GM19239 (cell line): Measurements from ENCODE around the gene WDR86.
A peak's percentile ranks its signal among the peaks of the same experiment; 100 is the strongest.

Source experiments
- DNase-seq: peaks from one replicate; pipeline ENCODE4 v3.0.0; 2011; ENCODE audit warnings: low spot score; ENCODE audit not compliant: insufficient read length
- FAIRE-seq: peaks from 2 replicates; lab custom pipeline; 2011; peaks lifted over from hg19 to GRCh38; lab: Jason Lieb, UNC

Gene WDR86

DNA sequence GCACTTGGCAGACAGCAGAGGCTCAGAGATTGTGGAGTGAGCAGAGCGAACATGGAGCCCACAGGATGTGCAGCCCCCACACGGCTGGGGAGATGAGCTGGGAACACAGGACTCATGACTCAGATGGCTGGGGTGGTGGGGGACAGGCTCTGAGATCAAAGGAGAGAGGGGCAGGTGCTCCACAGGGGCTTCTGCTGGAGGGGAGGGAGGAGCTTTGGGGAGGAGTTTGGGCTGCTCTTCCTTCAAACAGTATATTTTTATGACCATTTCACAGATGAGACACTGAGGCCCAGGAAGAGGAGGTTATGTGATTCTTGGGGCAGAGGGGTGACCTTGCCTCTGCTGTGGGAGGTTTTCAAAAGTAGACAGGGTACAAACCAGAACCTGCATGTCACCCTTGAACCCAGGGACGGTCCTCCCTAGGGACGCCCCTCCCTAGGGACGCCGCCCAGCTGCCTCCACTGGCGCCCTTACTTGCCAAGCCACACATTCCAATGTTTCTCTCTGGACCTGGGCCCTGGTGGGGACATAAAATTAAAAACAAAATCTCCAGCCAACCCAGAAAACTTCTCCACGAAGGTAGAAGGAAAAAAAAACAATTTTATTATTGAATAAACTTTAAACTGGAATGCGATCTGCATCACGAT lies 31.1 kb upstream of the WDR86 start:
- DNase-seq = no peak
- no peak for FAIRE-seq

DNA sequence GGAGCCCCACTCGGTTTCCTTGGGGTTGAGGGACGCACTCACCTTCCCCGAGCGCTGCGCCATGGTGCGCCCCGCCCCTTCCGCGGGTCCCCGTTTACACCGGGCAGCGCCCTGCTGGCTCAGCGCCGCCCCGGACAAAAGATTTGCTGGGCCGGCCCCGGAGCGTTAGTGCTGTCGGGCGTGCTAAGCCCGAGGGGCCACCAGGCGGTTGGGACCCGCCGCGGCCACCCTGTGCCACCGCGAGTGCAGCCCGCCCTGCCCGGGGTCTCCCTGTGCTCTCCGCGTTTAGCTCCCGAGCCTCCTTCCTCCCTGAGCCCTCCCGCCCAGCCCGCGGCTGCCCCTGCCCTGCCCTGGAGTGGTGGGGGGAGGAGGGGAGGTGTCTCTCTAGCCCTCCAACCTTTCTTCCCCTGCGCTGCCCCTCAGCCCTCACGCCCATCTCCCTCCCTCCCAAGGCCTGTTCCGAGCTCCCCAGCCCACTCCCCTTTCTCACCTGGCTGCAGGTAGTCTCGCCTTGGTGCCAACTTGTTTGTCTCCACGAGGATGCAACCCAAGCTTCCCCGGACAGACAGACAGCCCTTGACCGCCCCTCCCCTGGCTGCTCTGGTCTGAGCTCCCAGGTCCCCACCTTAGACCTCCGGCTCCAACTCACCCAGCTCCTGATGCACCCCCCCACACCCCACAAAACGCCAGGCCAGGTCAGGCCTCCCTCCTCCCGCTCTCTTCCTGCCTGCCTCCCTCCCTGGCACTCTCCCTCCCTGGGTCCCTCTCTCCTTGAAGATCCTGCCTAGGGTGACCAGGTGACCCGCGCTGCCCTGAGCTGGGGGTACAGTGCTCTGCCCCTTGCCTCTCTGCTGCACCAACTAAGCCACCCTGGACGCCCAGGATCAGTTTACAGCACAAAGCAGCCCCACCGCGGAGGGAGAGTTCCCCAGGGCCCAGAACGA lies 30.3 kb upstream of the WDR86 start, which contains the start of gene CRYGN:
Gene CRYGN, minus strand, starts transcription at position 287 of the 944 bp plus-strand sequence. Its CDS starts 224 bp downstream, at position 63.
- no peak for FAIRE-seq
- no peak for DNase-seq

DNA sequence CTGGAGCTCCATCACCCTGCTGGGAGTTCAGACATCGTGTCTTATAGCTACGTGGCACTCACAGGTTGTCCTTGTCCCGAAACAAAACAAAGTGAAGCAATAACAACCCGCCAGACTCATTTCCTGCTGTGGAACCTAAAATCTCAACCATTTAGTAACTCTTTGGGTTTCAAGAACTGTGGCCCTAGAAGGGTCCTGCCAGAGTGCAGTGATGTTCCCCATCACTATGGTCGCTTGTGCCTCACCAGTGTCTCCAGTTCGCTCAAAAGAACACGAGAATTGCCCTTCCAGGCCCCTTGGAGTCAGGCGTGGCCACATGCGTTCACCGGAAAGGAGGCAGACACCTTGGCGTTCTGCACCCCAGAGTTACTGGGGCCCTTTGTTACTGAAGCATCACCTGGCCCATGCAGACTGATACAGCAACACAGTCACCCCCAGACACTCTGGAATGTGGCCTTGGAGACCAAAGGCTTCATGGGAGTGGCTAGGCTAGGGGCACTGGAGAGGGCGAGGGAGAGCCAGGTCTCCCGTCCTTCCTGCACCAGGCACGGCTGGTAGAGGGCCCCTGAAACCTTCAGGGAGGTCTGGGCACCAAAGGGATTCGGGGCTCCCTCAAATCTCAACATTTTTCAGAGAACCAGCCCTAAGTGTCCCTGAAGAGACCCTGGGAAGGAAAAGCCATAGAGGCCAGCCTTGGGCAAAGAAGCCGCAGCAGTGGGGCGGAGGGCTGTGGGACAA lies 29.2 kb upstream of the WDR86 start:
- FAIRE-seq = no peak
- no peak for DNase-seq

DNA sequence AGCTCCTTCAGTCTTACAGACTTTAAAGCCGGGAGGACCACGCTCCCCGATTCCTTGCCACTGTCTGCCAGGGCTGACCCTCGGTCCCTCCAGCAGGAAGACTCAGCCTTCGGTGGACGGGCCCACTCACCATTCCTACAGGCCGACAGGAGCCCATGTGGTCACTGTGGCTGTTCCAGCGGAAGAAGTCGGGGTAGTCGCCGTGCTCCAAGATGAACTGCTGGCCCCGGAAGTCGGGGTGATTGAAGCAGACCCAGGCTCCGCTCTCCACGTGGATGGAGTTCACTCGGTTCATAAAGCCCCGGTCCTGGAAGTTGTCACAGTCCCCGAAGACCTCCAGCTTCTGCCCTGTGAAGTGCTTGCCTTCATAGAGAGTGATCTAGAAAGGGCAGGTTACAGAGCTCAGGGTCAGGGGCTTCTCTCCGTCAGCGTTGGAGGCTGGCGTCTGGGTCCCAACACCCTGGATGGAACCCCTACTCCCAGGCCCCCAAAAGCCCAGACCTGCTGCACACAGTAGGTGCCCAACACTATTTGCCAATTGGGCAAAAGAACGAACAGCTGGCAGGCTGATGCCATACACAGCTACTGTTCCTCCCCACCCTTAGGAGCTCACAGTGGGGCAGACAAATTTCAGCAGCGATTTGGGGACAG lies 28.2 kb upstream of the WDR86 start:
- no peak for FAIRE-seq
- DNase-seq = no peak

DNA sequence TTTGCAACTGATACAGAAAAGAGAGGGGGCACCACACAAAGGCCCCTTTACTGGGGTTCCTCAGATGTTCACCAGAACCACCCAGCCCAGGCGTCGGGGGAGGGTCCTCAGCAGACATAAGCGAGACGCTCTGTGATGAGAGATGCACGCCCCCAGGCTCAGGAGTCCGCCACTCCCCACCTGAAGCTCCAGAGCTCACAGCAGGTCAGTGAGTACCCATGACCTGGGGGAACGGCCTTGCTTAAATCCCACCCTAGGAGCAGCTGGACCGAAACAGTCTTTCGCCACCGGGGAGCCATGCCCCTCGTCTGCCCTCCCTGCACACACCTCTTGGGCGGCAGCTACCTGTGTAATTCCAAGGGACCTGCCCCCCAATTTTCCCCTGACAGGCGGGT lies 27.3 kb upstream of the WDR86 start:
- no peak for DNase-seq
- no peak for FAIRE-seq

DNA sequence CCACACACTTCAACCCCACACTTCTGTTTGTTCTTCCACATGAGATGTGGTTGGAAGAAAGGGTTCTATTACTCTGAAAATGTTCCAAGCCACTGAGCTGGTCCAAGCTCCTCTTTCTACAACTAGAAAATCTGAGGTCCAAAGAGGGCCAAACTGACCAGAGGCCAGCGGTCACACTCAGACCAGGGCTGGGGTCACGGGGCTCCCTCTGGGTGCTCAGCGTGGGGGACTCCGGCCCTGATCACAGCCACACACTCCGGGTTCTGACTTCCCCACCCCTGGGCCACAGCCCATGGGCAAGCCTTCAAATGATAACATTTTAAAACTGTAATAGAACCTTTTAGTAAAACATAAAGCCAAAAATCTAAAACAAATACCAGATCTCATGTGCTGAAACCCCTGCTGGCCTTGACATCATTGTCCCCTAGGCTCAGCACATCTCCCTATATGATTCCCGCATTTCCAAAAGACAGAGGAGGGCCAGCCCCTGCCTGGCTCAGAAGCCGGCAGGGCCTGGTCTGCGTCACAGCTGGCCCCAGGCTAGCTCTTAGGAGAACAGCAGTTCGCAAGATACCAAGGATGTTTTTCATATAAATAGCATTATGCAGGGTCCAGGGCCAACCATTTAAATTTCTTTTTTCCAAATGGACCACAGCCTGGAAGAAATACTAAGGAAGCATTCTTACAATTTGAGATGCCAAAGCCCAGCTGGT lies 26.8 kb upstream of the WDR86 start:
- no peak for DNase-seq
- FAIRE-seq = no peak

DNA sequence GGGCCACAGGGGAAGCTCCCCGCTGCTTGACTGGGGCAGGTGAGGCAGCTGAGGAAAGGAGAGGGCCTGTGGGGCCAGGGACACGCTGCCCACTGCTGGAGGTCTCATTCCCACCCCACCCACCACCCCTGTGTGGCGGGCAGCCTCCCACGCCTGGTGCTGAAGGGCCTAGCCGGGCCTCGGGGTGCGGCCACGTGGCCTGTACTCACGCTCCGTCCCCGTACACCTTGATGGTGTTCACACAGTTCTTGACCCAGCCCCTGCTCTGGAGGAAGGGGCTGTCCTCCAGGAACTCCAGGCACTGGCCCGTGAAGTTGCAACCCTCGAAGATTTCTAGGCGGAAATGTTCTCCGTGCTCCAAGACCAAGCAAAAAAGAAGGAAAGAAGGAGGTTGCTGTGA lies 26.1 kb upstream of the WDR86 start:
- FAIRE-seq = no peak

DNA sequence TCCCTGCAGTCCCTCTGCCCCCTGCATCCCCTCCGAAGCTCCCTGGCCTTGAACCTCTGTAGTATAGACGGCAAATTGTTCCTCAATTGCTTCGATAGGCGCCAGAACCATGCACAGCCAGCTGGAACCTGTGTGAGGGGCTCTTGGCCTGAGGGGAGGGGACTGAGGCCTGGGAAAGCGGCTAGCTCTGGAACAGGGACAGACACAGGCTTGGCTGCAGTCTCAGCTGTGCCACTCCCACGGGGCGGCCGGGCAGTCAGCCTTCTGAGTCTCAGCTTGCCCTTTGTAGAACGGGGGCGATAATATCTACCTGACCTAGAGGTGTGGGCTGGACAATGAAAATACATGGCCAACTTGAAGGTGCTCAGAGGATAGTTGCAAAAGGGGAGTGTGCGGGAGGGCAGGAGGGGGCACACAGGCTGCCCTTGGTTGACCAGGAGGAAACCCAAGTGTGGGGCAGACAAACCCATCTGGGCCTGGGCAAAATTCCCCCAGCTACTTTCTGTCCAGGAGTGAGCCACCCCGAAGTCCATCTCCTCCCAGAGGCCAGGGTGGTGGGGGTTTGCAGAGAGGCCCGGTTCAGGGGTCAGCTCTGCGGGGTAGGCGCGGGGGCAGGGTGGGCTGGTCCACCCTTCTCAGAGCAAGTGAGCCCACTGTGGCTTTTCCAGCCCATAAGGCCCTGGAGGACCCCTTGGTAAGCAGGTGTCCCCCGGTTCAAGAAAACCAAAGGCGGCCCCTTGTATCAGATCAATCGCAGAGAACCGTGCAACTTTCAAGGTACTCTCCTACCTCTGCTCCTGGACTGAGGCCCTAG lies 25.5 kb upstream of the WDR86 start:
- FAIRE-seq (no peak), DNase-seq (no peak)

More for the DNA sequence above, 26.1 kb upstream of the WDR86 start:
- no peak for DNase-seq

DNA sequence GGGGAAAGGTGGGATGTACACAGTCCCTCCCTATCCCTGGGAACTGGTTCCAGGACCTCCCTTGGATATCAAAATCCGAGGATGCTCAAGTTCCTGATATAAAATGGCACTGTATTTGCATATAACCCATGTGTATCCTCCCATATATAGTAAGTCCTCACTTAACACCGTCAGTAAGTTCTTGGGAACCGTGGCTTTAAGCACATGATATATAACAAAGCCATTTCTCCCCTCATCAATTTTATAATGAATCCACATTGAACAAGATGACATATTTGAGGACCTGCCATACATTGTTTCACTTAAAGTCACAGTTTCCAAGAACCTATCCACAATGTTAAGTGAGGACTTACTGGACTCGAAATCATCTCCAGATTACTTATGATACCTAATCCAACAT lies 24.7 kb upstream of the WDR86 start:
- FAIRE-seq (no peak), DNase-seq (no peak)

DNA sequence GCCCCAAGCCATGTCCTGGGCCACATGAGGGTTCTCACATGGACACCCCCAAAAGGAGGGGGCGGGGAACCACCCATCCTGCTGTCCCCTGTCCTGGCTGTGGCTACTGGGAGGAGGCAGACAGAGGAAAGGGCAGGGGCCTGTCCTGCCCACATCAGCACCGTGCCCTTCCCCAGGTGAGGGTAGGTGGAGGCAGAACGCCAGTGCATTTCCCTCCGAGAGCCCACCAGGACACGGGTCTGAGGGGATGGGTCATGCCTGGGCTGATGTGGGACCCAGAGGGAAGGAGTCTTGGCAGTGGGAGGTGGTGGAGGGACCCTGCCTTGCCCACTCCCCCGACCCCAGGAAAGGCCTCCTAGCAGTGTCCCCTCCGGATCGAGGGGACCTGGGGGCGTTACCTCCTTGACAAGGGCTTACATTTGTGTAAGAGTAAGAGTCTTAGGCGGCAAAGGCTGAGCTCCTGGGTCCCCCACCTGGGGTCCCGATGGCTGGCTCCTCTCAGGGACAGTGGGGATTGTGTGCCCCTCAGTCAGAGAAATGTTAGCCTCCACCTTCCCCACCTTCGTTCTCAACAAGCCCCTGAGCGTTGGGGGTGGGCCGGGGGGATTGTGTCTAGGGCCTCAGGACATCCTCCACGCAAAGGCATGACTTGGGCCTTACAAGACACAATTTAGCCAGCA lies 24.0 kb upstream of the WDR86 start:
- FAIRE-seq = no peak
- DNase-seq = no peak

DNA sequence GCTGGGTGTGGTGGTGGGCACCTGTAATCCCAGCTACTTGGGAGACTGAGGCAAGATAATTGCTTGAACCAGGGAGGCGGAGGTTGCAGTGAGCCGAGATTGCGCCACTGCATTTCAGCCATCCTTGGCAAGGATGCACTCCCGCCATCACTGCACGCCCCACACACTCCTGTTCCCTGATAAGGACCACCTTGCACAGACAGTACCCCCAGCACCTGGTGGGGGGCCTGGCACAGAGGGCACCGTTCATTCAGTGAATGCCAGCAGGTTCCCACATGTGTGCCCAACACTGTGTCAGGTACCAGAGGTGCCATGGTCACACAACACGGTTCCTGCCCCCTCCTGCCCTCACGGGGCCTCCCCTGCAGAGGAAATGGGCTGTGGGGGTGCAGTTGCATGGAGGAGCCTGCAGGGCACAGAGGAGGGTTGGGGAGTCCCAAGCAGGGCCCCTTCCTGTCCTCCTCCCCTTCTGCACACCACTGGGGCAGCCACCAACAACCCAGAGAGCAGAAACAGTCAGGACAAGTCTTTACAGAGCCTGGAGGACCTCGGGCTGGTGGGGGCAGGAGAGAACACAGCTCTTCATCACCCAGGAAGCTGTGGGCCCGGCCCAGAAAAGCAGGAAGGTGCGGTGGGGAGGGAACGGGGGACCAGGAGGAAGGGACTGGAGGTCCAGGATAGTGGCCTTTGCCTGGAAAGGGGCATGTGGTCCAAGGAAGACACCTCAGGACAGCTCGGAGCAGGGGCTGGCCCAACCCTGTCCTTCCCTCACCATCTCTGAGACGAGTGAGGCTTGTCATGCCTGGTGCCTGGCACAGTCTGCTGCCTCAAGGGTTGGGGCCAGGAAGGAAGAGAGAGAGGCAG lies 23.1 kb upstream of the WDR86 start:
- DNase-seq = peak; percentile 64
- no peak for FAIRE-seq

DNA sequence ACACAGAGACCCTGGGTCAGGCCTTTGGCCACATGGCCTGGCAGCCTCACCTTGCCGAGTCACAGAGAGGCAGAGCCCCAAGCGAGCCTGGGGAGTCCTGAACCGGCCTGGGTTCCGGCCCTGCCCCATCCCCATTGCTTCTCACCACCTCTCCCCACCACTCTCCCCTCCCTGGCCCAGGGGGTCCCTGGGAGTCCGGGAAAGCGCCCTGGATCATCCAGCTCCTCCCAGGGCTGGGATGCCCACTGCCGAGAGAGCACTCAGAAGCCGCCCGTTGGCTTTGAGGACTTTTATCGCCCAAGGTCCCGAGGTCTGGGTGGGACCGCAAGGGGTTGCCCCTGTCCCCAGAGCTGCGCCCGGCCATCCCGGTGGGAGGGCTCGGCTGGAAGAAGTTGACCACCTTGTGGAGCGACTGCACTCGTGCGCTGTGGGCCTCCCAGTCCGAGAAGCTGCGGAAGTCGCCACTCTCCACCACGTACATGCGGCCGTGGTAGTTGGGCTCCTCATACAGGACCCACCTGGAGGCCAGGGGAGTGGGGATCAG lies 22.0 kb upstream of the WDR86 start:
- no peak for DNase-seq
- no peak for FAIRE-seq

DNA sequence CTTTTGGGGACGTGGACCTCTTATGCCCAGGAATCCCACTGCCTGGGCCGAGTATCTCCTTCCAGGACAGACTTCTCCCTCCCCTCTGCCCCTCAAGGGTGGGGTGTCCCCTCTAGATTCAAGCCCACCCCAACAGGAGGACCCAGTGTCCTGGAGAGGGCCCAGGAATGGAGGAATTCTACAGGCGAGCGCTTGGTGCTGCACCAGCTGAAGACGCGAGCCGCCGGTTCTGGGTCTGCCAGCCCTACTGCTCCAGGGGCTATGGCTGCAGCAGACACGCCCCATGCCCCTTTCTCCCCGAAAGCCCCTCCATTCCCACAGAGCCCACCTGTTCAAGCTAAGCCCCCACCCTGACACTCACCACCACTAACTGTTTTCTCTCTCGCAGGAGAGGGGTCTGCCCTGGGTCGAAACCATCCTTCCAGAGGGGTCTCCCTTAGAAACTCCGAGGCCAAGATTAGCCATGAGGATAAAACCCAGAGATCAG lies 21.5 kb upstream of the WDR86 start:
- no peak for FAIRE-seq
- DNase-seq = no peak

DNA sequence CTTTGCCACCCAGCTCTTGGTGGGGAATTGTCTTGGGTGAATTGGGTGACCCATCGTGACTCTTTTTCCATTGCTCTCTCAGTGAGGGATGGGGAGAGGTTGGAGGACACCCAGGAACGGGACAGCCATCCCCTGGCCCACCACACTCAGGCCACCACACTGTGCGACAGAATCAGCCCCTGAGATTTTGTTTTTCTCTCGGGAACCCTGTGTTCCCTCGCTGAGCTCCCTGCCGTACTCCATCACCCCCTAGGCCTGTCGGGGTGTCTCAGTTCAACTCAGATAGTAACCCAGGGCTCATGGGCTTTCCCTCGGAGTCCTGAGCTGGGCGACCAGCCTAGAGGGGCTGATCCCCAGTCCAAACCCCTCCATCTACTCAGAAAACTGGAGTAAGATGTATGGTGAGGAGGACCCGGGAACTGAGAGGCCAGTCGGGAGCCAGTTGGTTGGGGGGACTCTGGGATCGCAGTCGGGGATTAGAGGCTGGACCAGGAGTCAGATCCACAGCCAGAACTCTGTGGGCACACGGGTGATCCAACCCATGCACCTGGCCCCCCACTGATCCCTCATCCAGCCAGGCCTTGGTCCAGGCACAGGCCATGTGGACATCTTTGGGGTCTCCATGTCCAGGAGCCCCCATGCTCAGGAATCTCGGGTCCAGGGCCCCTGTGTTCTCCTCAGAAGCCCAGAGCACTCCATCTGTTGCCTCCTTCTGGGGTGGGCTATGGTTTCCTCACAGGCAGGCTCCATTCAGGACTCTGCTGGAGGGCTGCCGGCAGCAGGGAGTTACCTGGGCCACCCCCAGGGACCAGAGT lies 20.8 kb upstream of the WDR86 start:
- DNase-seq (no peak), FAIRE-seq (no peak)

DNA sequence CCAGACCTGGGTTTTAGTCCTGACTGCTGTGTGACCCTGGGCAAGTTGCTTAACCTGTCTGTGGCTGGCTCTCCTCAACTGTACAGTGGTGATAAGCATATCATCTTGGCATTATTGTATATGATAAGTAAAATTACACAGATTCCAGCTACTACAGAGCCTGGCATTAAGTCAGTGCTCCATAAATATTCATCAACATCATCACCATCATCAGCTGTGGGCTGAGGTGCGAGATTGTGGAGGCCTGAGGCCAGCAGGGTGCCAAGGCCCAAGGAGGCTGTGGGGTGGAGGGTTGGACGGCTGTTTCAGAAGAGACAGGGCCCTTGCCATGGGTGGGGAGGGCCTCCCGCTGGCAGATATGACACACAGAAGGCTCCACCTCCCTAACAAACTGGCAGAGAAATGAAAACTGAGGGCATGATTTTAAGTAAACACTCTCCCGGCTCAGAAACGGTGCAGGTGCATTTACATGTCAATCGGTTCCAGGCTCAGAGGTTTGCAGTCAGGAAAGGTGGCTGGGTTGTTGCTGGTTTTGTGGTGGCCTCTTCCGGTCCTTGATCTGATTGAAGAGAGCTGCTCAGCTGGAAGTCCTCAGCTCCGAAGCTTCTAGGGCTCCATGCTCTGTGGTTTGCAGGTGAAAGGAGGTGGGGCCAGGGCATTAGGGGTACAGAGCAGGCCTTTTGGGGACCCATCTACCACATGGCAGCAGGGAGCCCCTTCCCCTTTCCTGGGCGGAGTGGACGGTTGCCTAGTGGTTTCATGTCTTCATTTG lies 19.9 kb upstream of the WDR86 start:
- FAIRE-seq = peak; percentile 11
- DNase-seq = peak; percentile 67

DNA sequence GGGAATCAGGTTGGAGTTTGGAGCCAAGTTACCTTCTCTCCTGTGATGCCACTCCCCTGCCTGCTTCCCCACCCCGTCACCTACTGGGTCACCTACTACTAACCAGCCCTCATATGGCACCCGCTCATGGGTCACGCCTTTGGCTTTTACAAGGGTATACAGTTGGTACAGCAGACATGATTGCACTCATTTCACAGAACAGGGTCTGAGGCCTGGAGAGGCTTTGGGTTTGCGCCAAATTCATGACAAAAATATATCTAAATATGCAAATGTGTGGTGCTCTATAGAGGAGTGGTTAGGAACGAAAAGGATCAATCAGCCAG lies 19.4 kb upstream of the WDR86 start:
- DNase-seq (no peak), FAIRE-seq (no peak)
